Upper lobe of left lung (tissue), 6 donors: ENCODE results near the gene DPYD. TPM values are rescaled to one million over a fixed set of nuclear protein-coding genes. Genes with fewer than 3 reads are reported as not detected.

Experiments
- ATAC-seq, 2 donors: fragments of 200-7000 bp; cut with Tn5 transposase; one replicate each; pipeline ENCODE4 v1.9.1; 2022; ENCODE audit warnings: mild to moderate bottlenecking in 2 of 2, moderate library complexity in 2 of 2; ENCODE audit not compliant: low FRiP score in 2 of 2
- DNase-seq, 2 donors: peaks; one replicate each; pipeline ENCODE4 v3.0.0-alpha.2; 2019 to 2020
- H3K27ac ChIP-seq, 4 donors: fragments of 200-600 bp; sonication (generic); one replicate each; pipeline ENCODE4 v1.5.1; 2016 to 2019
- H3K27me3 ChIP-seq, 4 donors: fragments of 200-600 bp; sonication (generic); one replicate each; pipeline ENCODE4 v1.5.1; 2017 to 2019
- H3K36me3 ChIP-seq, 4 donors: fragments of 200-600 bp; sonication (generic); one replicate each; pipeline ENCODE4 v1.5.1; 2016 to 2019
- H3K4me1 ChIP-seq, 4 donors: fragments of 200-600 bp; sonication (generic); one replicate each; pipeline ENCODE4 v1.5.1; 2018 to 2019
- H3K4me3 ChIP-seq, 4 donors: fragments of 200-600 bp; sonication (generic); one replicate each; pipeline ENCODE4 v1.5.1; 2017 to 2019; ENCODE audit warnings: mild to moderate bottlenecking in 2 of 4, moderate library complexity in 1 of 4
- H3K9me3 ChIP-seq, 4 donors: fragments of 200-600 bp; sonication (generic); one replicate each; pipeline ENCODE4 v1.5.1; 2018 to 2019
- EP300 ChIP-seq, 4 donors: sonication (generic); formaldehyde crosslinking; IDR thresholded peaks; one replicate each; pipeline ENCODE4 v1.5.1; 2017; ENCODE audit warnings: antibody characterized with exemption in 4 of 4, control low read depth in 2 of 4
- POLR2A ChIP-seq, 4 donors: fragments of 450-650 bp; IDR thresholded peaks; one replicate each; pipeline ENCODE4 v1.5.1; 2016 to 2017; ENCODE audit warnings: antibody characterized with exemption in 4 of 4, mild to moderate bottlenecking in 2 of 4
- POLR2AphosphoS5 ChIP-seq, 2 donors: sonication (generic); formaldehyde crosslinking; IDR thresholded peaks; one replicate each; pipeline ENCODE4 v1.5.1; 2017; ENCODE audit warnings: antibody characterized with exemption in 2 of 2
- WGBS, 2 donors: methylation state at CpG; one replicate each; pipeline ENCODE4 v1.1.5; 2017 to 2018; 5-methylcytosine and 5-hydroxymethylcytosine counted together
- total RNA-seq, 6 donors: library from RNA; depleted of rRNA in 4 of 6; stranded (reverse); fragments of >200 nt in 4 of 6; gene quantifications; one replicate each; pipeline versions ENCODE4 v1.1.0 to v1.2.1, GENCODE V29; 2016 to 2021
- TF ChIP-seq, protein P1 (sequence below), 6 experiments: fragments of 450-650 bp in 4 of 6; fragments of 200-600 bp in 2 of 6; sonication (generic) in 2 of 6; IDR thresholded peaks; one replicate each; pipeline ENCODE4 v1.5.1; 2016 to 2019; ENCODE audit warnings: antibody characterized with exemption in 6 of 6
- donor health status: DM: no; HTN: no; CAD: no; lungs with moderate emphysema.
- donor health status: DM: no; HTN: yes; CAD: no; lungs with severe emphysema.

The DPYD gene
- total RNA-seq, 6 donors from 2014 or later, result 60.9 to 106 (median 79.7) TPM

GRCh38 chr1:97088391-97088790, 832.4 kb downstream of the DPYD start:
- peaks cover 0 to 8% (median 0%) of the 10 kb centered on the region in 4 donors for H3K4me1 ChIP-seq
- DNase-seq, result no peak
- TF ChIP-seq, protein P1, sequence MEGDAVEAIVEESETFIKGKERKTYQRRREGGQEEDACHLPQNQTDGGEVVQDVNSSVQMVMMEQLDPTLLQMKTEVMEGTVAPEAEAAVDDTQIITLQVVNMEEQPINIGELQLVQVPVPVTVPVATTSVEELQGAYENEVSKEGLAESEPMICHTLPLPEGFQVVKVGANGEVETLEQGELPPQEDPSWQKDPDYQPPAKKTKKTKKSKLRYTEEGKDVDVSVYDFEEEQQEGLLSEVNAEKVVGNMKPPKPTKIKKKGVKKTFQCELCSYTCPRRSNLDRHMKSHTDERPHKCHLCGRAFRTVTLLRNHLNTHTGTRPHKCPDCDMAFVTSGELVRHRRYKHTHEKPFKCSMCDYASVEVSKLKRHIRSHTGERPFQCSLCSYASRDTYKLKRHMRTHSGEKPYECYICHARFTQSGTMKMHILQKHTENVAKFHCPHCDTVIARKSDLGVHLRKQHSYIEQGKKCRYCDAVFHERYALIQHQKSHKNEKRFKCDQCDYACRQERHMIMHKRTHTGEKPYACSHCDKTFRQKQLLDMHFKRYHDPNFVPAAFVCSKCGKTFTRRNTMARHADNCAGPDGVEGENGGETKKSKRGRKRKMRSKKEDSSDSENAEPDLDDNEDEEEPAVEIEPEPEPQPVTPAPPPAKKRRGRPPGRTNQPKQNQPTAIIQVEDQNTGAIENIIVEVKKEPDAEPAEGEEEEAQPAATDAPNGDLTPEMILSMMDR (IDR thresholded peaks at IDR 0.05), result no peak
- TF ChIP-seq POLR2AphosphoS5 (IDR thresholded peaks at IDR 0.05) (no peak), EP300 (IDR thresholded peaks at IDR 0.05) (no peak), POLR2A (IDR thresholded peaks at IDR 0.05) (no peak)
- no peaks in the 10 kb centered on the region for H3K36me3 ChIP-seq
- no peak overlapping the region for H3K27ac ChIP-seq
- H3K9me3 ChIP-seq, result no peaks in the 10 kb centered on the region
- no peak overlapping the region for H3K4me3 ChIP-seq
- WGBS, 2 donors, result 97 to 100% methylated on average over 1 of the region's 1 CpG
- no peaks in the 10 kb centered on the region for H3K27me3 ChIP-seq
- ATAC-seq, result no peak

GRCh38 chr1:97084546-97084945, 836.3 kb downstream of the DPYD start:
- no peaks in the 10 kb centered on the region for H3K9me3 ChIP-seq
- no peak for TF ChIP-seq POLR2A (IDR thresholded peaks at IDR 0.05)
- TF ChIP-seq, protein P1 (IDR thresholded peaks at IDR 0.05), result no peak
- no peak for TF ChIP-seq EP300 (IDR thresholded peaks at IDR 0.05)
- TF ChIP-seq POLR2AphosphoS5 (IDR thresholded peaks at IDR 0.05), result no peak
- H3K27ac ChIP-seq, result no peak overlapping the region
- WGBS, 2 donors, result 39 to 40% methylated on average over 2 of the region's 2 CpGs
- no peaks in the 10 kb centered on the region for H3K36me3 ChIP-seq
- ATAC-seq (no peak), DNase-seq (no peak)
- no peak overlapping the region for H3K4me3 ChIP-seq
- H3K4me1 ChIP-seq, result no peaks in the 10 kb centered on the region
- H3K27me3 ChIP-seq, result no peaks in the 10 kb centered on the region

GRCh38 chr1:97082160-97082848, 838.5 kb downstream of the DPYD start:
- no peak for TF ChIP-seq POLR2AphosphoS5 (IDR thresholded peaks at IDR 0.05)
- TF ChIP-seq, protein P1 (IDR thresholded peaks at IDR 0.05), result no peak
- TF ChIP-seq EP300 (IDR thresholded peaks at IDR 0.05), result no peak
- no peak for TF ChIP-seq POLR2A (IDR thresholded peaks at IDR 0.05)
- H3K27me3 ChIP-seq, result no peaks in the 10 kb centered on the region
- no peak for DNase-seq
- ATAC-seq, result no peak
- H3K4me3 ChIP-seq, result no peak overlapping the region
- no peaks in the 10 kb centered on the region for H3K4me1 ChIP-seq
- no peak overlapping the region for H3K27ac ChIP-seq
- H3K36me3 ChIP-seq, result peaks cover 0 to 9% (median 0%) of the 10 kb centered on the region in 4 donors
- no peaks in the 10 kb centered on the region for H3K9me3 ChIP-seq
- 65 to 68% methylated on average over 4 of the region's 4 CpGs for WGBS, 2 donors

- H3K36me3 ChIP-seq, result peaks cover 0 to 15% (median under 1%) of the 10 kb centered on the region in 4 donors
- no peaks in the 10 kb centered on the region for H3K9me3 ChIP-seq
- DNase-seq (no peak), ATAC-seq (no peak)
- 84 to 92% methylated on average over 6 of the region's 6 CpGs for whole genome bisulfite sequencing, 2 donors
- TF ChIP-seq POLR2A (IDR thresholded peaks at IDR 0.05), result no peak
- TF ChIP-seq POLR2AphosphoS5 (IDR thresholded peaks at IDR 0.05), result no peak
- TF ChIP-seq, protein P1 (IDR thresholded peaks at IDR 0.05), result no peak
- TF ChIP-seq EP300 (IDR thresholded peaks at IDR 0.05), result no peak
- H3K27me3 ChIP-seq, result no peaks in the 10 kb centered on the region
- H3K4me1 ChIP-seq, result no peaks in the 10 kb centered on the region
- no peak overlapping the region for H3K27ac ChIP-seq
- no peak overlapping the region for H3K4me3 ChIP-seq
Measured at GRCh38 chr1:97078872-97079271, 842.0 kb downstream of the DPYD start.

- WGBS, 2 donors, result 46 to 83% methylated on average over 2 of the region's 2 CpGs
- Histone ChIP-seq H3K9me3 (no peaks in the 10 kb centered on the region), H3K4me3 (no peak overlapping the region), H3K27ac (no peak overlapping the region), H3K36me3 (peaks cover 0 to 15% (median under 1%) of the 10 kb centered on the region in 4 donors), H3K27me3 (no peaks in the 10 kb centered on the region), H3K4me1 (no peaks in the 10 kb centered on the region)
- ATAC-seq, result no peak
- DNase-seq, result no peak
- TF ChIP-seq, protein P1 (IDR thresholded peaks at IDR 0.05), result no peak
- TF ChIP-seq POLR2A (IDR thresholded peaks at IDR 0.05) (no peak), POLR2AphosphoS5 (IDR thresholded peaks at IDR 0.05) (no peak), EP300 (IDR thresholded peaks at IDR 0.05) (no peak)
Measured at GRCh38 chr1:97077221-97077620, 843.6 kb downstream of the DPYD start.
